Lower leg skin (tissue), 4 donors: ENCODE results near the gene CAMK2G. TPM values are rescaled to one million over a fixed set of nuclear protein-coding genes. Genes with fewer than 3 reads are reported as not detected.
A peak's percentile ranks its signal among the peaks of the same experiment; 100 is the strongest.

Source experiments
- DNase-seq, 2 donors: peaks; one replicate each; pipeline ENCODE4 v3.0.0-alpha.2; 2019; ENCODE audit warnings: low spot score in 2 of 2
- H3K4me3 ChIP-seq: fragments of 200-600 bp; sonication (generic); 2 replicates; pipeline ENCODE4 v1.5.1; 2017; ENCODE audit warnings: mild to moderate bottlenecking, low read depth; ENCODE audit not compliant: poor library complexity, severe bottlenecking
- CTCF ChIP-seq, 3 donors: fragments of 450-650 bp; IDR thresholded peaks; one replicate each; pipeline ENCODE4 v1.5.1; 2016; ENCODE audit warnings: antibody characterized with exemption in 3 of 3, mild to moderate bottlenecking in 3 of 3, moderate library complexity in 2 of 3
- POLR2A ChIP-seq, 2 donors: fragments of 450-650 bp; IDR thresholded peaks; one replicate each; pipeline ENCODE4 v1.6.1; 2016 to 2017; ENCODE audit warnings: antibody characterized with exemption in 2 of 2, mild to moderate bottlenecking in 1 of 2, moderate library complexity in 1 of 2
- WGBS, 2 donors: methylation state at CpG; one replicate each; pipeline ENCODE4 v1.1.5; 2018; 5-methylcytosine and 5-hydroxymethylcytosine counted together
- intact Hi-C: fragments of 100-400 bp; cut with DNase I; formaldehyde crosslinking; loops from one replicate; pipeline ENCODE4 v1.15.0; 2023; ENCODE audit warnings: low total_unique reads
- total RNA-seq, 4 donors: library from RNA; depleted of rRNA; stranded (reverse); fragments of >200 nt; gene quantifications; one replicate each; pipeline ENCODE4 v1.1.0, GENCODE V29; 2016

The CAMK2G gene
- total RNA-seq, 4 donors from 2014 or later, result 20.0 to 27.9 (median 24.2) TPM

GRCh38 chr10:73887294-73888039 lies 13.1 kb upstream of the CAMK2G start:
- no peak for TF ChIP-seq CTCF (IDR thresholded peaks at IDR 0.05)
- no peak for TF ChIP-seq POLR2A (IDR thresholded peaks at IDR 0.05)
- WGBS, 2 donors, result 10 to 15% methylated on average over 11 of the region's 12 CpGs
- H3K4me3 ChIP-seq, result no peak overlapping the region
- intact Hi-C loops, result loop anchor here (5.0 kb wide), 1 partner anchor 55 kb away; no protein-coding TSS in a partner anchor
- DNase-seq, result peak; percentile 80 to 93

- no peak for DNase-seq
- TF ChIP-seq CTCF (IDR thresholded peaks at IDR 0.05) (no peak), POLR2A (IDR thresholded peaks at IDR 0.05) (no peak)
- intact Hi-C loops, result loop anchor here (5.0 kb wide), 1 partner anchor 56 kb away; no protein-coding TSS in a partner anchor
- 1 to 7% methylated on average over 4 of the region's 4 CpGs for WGBS, 2 donors
- H3K4me3 ChIP-seq, result no peak overlapping the region
These were observed 12.4 kb upstream of the CAMK2G start for GRCh38 chr10:73886661-73887293.

- intact Hi-C loops, result loop anchor here (5.0 kb wide), 1 partner anchor 56 kb away; no protein-coding TSS in a partner anchor
- DNase-seq, result peak; percentile 73 to 91
- TF ChIP-seq CTCF (IDR thresholded peaks at IDR 0.05) (peak in 1 of 3 donors; percentile 94), POLR2A (IDR thresholded peaks at IDR 0.05) (no peak)
These were observed 11.8 kb upstream of the CAMK2G start for GRCh38 chr10:73886085-73886529.

GRCh38 chr10:73884017-73884416 lies 9.7 kb upstream of the CAMK2G start:
- DNase-seq, result no peak
- intact Hi-C loops, result no loop called here
- 81 to 84% methylated on average over 3 of the region's 3 CpGs for WGBS, 2 donors
- TF ChIP-seq POLR2A (IDR thresholded peaks at IDR 0.05), result no peak
- TF ChIP-seq CTCF (IDR thresholded peaks at IDR 0.05), result no peak
- no peak overlapping the region for H3K4me3 ChIP-seq

More at GRCh38 chr10:73886085-73886529, 11.8 kb upstream of the CAMK2G start:
- no peak overlapping the region for H3K4me3 ChIP-seq
- 0 to 4% methylated on average over 5 of the region's 5 CpGs for WGBS, 2 donors

- TF ChIP-seq POLR2A (IDR thresholded peaks at IDR 0.05) (no peak), CTCF (IDR thresholded peaks at IDR 0.05) (no peak)
- WGBS, 2 donors, result 87 to 88% methylated on average over 3 of the region's 3 CpGs
- no peak for DNase-seq
- no peak overlapping the region for H3K4me3 ChIP-seq
- intact Hi-C loops, result no loop called here
These were observed 7.0 kb upstream of the CAMK2G start for GRCh38 chr10:73881221-73881919.
